ENCODE results near the gene SLC39A11.
"Not testable (repeated sequence)": the region's sequence is repeated elsewhere in the genome, so short reads cannot be mapped to it uniquely, and the experiment has no call there.

Gene SLC39A11

GRCh38 chr17:72833128-72833765, 259.2 kb downstream of the SLC39A11 start:
- Mint-ChIP-seq H3K4me1 (no peaks in the 10 kb centered on the region), H3K9me3 (no peaks in the 10 kb centered on the region), H3K36me3 (ENCODE audit: low read depth) (peaks cover 5% of the 10 kb centered on the region), H3K27ac (no peak overlapping the region), H3K27me3 (ENCODE audit: low read depth) (no peaks in the 10 kb centered on the region), H3K4me3 (no peak overlapping the region)
- no peak for TF ChIP-seq CTCF (IDR thresholded peaks at IDR 0.05; ENCODE audit: unreplicated experiment in 3 of 3)

DNA sequence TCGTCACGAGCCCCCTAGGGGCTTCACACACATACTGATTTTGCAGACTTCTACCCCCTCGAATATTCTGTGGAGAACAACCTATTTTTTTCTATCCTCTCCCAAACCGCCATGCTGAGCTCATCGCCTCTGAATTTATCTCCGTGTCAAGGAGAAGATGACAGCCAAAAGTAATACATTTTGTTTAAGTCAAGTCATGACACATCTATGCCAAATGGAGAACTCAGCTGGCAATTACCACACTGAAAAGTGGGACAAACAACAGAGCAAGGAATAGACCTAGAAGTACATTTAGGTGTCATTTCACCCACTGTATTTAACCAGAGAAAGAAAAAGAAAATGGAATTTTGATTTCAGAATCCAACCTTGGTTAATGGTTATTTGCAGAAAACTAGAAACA, 260.2 kb downstream of the SLC39A11 start:
- TF ChIP-seq CTCF (IDR thresholded peaks at IDR 0.05; ENCODE audit: unreplicated experiment in 3 of 3) = no peak
- Mint-ChIP-seq H3K27ac (no peak overlapping the region), H3K27me3 (ENCODE audit: low read depth) (no peaks in the 10 kb centered on the region), H3K9me3 (peaks cover under 1% of the 10 kb centered on the region), H3K4me3 (no peak overlapping the region), H3K36me3 (ENCODE audit: low read depth) (peaks cover under 1% of the 10 kb centered on the region), H3K4me1 (no peaks in the 10 kb centered on the region)

DNA sequence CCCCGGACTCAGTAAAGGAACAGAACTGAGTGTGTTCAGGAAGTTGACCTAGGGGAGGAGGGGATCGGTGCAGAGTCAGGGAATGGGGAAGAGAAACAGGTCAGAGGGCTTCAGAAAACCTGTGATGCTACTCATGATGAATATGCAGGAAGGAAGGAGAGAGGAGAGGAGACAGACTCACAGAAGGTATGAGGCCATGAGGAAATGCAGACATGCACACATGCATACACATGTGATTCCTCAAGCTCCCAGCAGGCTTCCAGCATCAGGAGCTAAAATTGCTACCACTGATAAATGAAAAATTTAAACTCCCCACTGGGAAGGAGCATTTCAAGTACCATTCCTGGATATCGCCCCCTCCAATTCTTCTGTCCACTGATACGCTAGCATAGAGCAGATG, 262.6 kb downstream of the SLC39A11 start:
- H3K27me3 Mint-ChIP-seq (ENCODE audit: low read depth) = no peaks in the 10 kb centered on the region
- H3K4me3 Mint-ChIP-seq = no peak overlapping the region
- H3K36me3 Mint-ChIP-seq (ENCODE audit: low read depth) = peaks cover 10% of the 10 kb centered on the region
- no peak overlapping the region for H3K27ac Mint-ChIP-seq
- TF ChIP-seq CTCF (IDR thresholded peaks at IDR 0.05; ENCODE audit: unreplicated experiment in 3 of 3) = no peak
- H3K9me3 Mint-ChIP-seq = peaks cover 19% of the 10 kb centered on the region
- no peaks in the 10 kb centered on the region for H3K4me1 Mint-ChIP-seq

DNA sequence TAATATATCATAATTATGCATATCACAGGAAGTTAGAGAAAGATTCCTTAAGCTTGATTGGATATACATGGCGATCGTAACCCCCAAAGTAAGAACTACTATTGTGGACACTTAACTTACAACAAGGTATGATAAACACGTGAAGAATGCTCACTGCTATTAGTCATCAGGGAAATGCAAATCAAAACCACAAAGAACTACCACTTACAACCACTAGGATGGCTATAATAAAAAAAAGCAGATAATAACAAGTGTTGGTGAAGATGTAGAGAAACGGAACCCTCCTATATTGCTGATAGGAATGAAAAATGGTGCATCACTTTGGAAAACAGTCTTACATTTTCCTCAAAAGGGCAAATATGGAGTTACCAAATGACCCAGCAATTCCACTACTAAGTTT, 265.9 kb downstream of the SLC39A11 start:
- TF ChIP-seq CTCF (IDR thresholded peaks at IDR 0.05; ENCODE audit: unreplicated experiment in 3 of 3) = no peak
- H3K36me3 Mint-ChIP-seq (ENCODE audit: low read depth) = peaks cover 22% of the 10 kb centered on the region
- H3K9me3 Mint-ChIP-seq = peaks cover 30% of the 10 kb centered on the region
- no peaks in the 10 kb centered on the region for H3K27me3 Mint-ChIP-seq (ENCODE audit: low read depth)
- no peak overlapping the region for H3K27ac Mint-ChIP-seq
- H3K4me3 Mint-ChIP-seq = no peak overlapping the region
- H3K4me1 Mint-ChIP-seq = no peaks in the 10 kb centered on the region

DNA sequence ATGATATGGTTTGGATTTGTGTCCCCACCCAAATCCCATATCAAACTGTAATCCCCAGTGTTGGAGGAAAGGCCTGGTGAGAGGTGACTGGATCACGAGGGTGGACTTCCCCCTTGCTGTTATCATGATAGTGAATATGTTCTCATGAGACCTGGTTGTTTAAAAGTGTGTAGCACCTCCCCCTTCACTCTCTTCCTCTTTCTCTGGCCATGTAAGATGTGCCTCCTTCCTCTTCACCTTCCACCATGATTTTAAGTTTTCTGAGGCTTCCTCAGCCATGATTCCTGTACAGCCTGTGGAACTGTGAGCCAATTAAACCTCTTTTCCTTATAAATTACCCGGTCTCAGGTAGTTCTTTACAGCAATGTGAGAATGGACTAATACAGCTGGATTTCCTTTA, 266.4 kb downstream of the SLC39A11 start:
- peaks cover 30% of the 10 kb centered on the region for H3K9me3 Mint-ChIP-seq

DNA sequence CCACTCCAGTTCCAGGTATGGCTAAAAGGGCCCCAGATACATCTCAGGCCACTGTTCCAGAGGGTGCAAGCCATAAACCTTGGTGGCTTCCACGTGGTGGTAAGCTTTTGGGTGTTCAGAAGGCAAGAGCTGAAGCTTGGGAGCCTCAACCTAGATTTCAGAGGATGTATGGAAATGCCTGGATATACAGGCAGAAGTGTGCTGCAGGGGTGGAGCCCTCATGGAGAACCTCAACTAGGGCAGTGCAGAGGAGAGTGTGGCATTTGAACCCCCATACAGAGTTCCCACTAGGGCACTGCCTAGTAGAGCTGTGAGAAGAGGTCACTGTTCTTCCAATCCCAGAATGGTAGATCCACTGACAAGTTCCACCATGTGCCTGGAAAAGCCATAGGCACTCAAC, 267.3 kb downstream of the SLC39A11 start:
- peaks cover 22% of the 10 kb centered on the region for H3K36me3 Mint-ChIP-seq (ENCODE audit: low read depth)
- no peaks in the 10 kb centered on the region for H3K4me1 Mint-ChIP-seq
- H3K4me3 Mint-ChIP-seq = no peak overlapping the region
- no peaks in the 10 kb centered on the region for H3K27me3 Mint-ChIP-seq (ENCODE audit: low read depth)
- H3K9me3 Mint-ChIP-seq = peaks cover 30% of the 10 kb centered on the region
- no peak overlapping the region for H3K27ac Mint-ChIP-seq
- no peak for TF ChIP-seq CTCF (IDR thresholded peaks at IDR 0.05; ENCODE audit: unreplicated experiment in 3 of 3)

More for the DNA sequence above, 266.4 kb downstream of the SLC39A11 start:
- H3K27ac Mint-ChIP-seq; H3K4me3 Mint-ChIP-seq; H3K4me1 Mint-ChIP-seq; H3K27me3 Mint-ChIP-seq (ENCODE audit: low read depth): not testable (repeated sequence)
- H3K36me3 Mint-ChIP-seq (ENCODE audit: low read depth) = peaks cover 22% of the 10 kb centered on the region

DNA sequence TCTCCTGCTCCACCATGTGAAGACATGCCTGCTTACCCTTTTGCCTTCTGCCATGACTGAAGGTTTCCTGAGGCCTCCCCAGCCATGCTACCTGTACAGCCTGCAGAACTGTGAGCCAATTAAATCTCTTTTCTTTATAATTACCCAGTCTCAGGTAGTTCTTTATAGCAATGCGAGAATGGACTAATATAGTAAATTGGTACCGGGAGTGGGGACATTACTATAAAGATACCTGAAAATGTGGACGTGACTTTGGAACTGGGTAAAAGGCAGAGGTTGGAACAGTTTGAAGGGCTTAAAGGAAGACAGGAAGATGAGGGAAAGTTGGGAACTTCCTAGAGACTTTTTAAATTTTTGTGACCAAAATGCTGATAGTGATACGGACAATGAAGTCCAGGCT, 268.2 kb downstream of the SLC39A11 start:
- H3K27me3 Mint-ChIP-seq (ENCODE audit: low read depth); H3K27ac Mint-ChIP-seq; H3K4me1 Mint-ChIP-seq; H3K4me3 Mint-ChIP-seq: not testable (repeated sequence)
- Mint-ChIP-seq H3K36me3 (ENCODE audit: low read depth) (peaks cover 22% of the 10 kb centered on the region), H3K9me3 (peaks cover 30% of the 10 kb centered on the region)
